Mesangial cell (primary cell): ENCODE measurements around the gene TM9SF3. TPM values are rescaled to one million over a fixed set of nuclear protein-coding genes. Genes with fewer than 3 reads are reported as not detected.

Experiments used
- total RNA-seq: library from RNA; depleted of rRNA; stranded (reverse); fragments of >200 nt; gene quantifications from 2 replicates; pipeline ENCODE4 v1.2.3, GENCODE V29; 2015

Gene TM9SF3
- 43.5 and 55.6 TPM in 2 replicates for total RNA-seq

DNA sequence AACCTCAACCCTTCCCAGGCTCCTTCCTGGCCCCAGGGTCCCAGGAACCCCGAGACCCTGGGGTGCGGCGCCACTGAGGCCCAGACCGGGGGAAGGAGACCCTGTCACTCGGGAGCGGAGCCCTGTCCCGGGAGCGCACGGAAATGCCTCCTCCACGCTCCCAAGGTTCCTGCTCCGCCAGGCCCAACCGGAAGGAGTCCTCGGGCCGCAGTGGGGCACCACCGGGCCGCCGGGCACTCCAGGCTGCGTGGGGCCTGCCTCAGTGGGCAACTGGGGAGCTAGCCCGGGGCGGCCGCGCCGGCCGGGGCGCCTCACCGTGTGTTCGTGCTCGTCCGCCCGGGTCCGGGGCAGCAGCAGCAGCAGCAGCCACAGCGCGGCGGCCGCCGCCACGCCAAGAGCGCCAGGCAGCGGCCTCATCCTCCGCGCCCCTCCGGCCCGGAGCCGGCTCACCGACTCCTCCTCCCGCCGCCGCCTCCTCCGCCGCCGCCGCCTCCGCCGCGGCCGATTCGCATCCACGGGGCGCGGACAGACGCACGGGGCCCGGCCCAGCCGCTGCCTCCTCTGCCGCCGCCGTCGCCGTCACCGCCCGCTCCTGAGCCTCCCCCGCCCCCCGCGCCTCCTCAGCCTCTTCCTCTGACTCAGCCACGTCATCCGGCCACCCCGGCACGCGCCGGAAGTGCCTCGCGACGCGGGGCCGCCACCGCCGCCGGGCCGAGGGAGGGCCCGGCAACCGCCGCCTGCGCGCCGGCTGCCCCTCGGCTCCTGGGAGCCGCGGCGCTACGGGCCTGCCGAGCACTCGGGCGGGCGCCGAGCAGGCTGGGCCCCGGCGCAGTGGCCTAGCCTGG, at the start of gene TM9SF3:
TSS of gene TM9SF3 (minus strand) at position 594 of the 845 bp plus-strand sequence. CDS start at position 417, 177 bp downstream.

DNA sequence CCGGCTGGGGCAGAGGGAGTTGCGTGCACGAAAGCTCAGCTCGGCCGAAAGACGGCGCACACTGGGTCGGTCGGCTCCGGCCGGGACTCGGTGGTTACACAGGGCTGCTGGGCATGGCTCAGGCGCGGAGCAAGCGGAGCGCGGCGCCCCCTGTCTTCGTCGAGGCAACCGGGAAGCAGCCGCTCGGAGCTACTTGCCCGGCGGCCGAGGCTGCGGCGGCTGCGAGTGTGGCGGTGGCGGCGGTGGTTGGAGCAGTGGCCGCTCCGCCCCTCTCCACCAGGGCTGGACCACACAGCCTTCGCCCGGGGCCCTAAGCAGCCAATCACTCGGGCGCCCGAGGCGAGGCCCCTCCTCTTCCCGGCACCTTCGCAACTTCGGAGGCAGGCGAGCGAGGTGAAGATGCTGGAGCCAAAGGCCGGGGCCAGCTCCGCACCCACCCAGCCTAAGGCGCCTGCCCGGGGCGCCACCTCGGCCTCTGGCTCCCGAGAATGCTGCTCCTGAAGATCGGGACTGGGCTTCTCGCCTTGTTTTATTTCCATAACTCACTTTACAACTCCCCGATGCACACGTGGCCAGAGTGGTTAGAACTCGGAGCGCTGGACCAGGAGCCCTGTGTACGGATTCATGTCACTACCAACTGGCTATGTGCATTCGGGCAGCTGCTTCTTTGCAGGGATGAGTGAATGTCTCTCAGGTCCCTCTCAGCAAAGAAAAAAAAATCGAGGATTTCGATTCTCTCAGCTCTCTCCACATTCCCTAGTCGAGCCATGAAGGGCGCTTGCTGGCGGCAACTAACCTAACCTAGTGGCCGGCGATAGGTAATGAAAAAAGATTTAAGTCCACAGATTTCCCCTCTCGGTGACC, 72.9 kb downstream of the TM9SF3 start, which contains the start of gene TLL2:
TSS of gene TLL2 (minus strand) at position 229 of the 864 bp plus-strand sequence. CDS start 241 bp downstream, outside the sequence.

Other genes starting within 250 kb of the TM9SF3 start
- gene OPALIN, start 228.0 kb downstream of the TM9SF3 start, total RNA-seq = not detected in 2 replicates
- gene TLL2, start 73.1 kb downstream of the TM9SF3 start, total RNA-seq = 3.7 and 5.7 TPM in 2 replicates
- 3.6 and 11.2 TPM in 2 replicates for gene PIK3AP1, start 133.5 kb upstream of the TM9SF3 start, total RNA-seq
- 9.5 and 12.9 TPM in 2 replicates for gene LCOR, start 245.3 kb upstream of the TM9SF3 start, total RNA-seq